GM21529 (cell line): ENCODE data around the gene AOX1.
"Not testable (repeated sequence)": the region's sequence is repeated elsewhere in the genome, so short reads cannot be mapped to it uniquely, and the experiment has no call there.

Experiments used
- ATAC-seq: cut with Tn5 transposase; IDR thresholded peaks from one replicate; pipeline ENCODE4 v1.9.1; 2021; ENCODE audit not compliant: unreplicated experiment

AOX1 gene

GRCh38 chr2:200664770-200665494 is 79.1 kb downstream of the AOX1 start:
- no peak for ATAC-seq

DNA sequence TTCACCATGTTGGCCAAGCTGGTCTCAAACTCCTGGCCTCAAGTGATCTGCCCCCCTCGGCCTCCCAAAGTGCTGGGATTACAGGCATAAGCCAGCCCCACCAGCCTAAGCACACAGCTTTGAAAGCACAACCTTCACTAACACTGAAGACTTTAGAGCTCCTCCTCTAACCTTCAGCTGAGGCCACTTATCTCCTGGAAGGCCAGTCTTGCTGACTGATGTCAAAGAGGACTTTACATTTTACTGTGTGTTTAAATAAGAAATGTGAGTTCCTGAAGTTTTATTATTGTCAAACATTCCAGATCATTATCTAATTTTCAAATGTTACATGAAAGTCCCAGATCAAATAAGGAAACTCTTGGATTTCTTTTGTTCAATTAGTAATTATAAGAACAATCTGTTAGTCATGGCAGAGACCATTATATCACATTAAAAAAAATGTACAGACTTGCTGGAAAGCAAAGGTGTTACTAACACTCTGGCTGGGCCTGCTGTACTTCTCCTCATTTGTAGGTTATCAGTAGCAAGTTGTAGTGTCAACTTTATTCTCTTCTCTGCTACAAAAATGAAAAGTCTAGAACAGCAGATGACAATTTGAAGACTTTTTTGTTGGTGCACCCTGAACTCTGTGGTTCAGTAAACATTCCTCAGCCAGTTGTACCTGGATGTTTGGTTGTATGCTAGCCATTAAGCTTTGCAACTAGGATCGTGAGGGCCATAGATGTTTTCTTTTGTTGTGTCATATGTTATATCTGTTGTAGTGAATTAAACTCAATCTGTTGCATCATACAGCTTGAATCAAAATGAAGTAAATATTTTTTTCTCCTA is 80.0 kb downstream of the AOX1 start:
- no peak for ATAC-seq

GRCh38 chr2:200667413-200667812 is 81.6 kb downstream of the AOX1 start:
- no peak for ATAC-seq

DNA sequence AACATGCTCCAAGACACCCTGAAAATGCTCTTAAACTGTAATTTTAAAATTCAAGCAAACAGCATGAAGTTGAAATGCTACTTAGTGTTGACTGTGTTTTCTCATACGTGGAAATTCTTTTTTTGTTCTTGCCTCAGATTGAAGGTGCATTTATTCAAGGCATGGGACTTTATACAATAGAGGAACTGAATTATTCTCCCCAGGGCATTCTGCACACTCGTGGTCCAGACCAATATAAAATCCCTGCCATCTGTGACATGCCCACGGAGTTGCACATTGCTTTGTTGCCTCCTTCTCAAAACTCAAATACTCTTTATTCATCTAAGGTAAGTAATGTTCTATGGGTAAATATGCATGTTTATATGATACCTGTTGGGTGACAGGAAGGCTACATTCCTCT is 82.7 kb downstream of the AOX1 start:
- ATAC-seq, result no peak

DNA sequence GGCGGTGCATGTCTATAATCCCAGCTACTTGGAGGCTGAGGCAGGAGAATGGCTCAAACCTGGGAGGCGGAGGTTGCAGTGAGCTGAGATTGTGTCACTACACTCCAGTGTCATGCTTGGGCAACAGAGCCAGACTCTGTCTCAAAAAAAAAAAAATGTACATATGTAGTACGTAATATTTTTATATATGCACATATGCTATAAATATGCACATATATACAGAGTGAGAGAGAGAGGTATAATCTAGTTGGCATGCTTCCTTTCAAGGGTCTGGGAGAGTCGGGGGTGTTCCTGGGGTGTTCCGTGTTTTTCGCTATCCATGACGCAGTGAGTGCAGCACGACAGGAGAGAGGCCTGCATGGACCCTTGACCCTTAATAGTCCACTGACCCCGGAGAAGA is 83.5 kb downstream of the AOX1 start:
- no peak for ATAC-seq

- no peak for ATAC-seq
Measured at GRCh38 chr2:200670313-200670712, 84.5 kb downstream of the AOX1 start.

DNA sequence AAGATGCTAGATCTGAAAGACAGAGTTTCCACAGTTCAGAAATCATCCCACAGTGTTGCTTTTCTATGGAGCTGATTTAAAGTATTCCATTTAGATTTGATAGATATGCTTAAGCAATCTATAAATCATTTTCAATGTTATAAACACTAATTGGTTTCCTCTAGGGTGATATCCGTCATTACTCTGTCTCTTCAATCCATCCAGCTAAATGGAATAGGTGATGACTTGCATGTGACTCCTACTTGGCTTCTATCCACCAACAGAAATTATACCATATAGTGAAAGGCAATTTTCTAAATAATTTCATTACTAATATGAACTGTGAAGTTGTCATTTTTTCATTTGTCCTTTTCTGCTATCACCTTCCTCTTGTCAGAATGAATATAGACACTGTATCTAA is 84.9 kb downstream of the AOX1 start:
- no peak for ATAC-seq

DNA sequence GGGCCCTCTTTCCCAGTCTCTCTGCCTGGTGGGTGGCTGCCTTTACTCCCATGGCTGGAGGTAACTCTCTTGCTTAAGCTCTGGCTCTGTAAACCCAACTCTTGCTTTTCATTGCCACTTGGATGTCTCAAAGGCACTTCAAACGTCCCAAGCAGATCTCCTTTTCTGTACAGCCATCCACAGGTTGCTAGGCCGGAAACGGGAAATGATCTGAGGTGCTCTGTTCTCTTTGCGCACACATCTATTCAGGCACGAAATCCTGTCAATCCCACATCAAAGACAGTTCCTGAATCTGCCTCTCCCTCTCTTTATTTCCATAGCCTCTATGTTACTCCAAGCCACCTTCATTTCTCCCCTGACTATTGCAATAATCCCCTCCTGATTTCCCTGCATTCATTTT is 87.4 kb downstream of the AOX1 start:
- ATAC-seq, result no peak

DNA sequence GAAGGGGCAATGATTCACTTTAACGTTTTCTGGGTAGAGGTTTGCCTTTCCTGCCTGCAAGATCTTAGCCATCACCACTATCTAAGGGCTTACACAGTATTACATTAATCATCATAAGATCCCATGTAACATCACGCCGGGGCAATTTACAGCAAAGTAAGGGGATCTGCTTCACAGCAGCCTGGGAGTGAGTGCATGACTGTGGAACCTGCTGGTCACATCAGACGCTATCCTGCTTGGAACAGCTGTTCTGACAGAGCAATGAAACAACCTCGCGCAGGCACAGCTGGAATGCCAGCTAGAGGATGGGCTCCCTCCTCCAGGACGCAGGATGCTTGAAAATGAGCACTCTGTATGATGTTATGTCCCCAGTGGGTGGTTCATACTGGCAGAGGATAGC is 89.0 kb downstream of the AOX1 start:
- no peak for ATAC-seq

DNA sequence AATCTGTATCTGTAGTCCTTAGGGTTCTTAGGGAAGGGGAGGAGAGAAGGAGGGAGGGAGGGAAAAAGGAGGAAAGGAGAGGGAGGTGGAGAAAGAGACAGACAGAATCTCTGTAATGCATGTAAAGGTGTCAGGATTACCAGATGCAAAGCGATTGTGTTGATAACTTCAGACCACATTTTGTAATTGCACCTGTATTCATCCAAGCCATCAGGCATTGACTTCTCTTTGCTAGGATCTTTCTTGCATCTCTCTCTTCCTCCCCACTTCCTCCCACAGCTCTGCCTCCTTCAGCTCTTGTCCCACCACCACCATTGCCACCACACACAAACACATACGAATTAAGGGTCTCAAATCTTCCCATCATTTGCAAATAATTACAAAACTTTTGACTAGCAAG is 91.4 kb downstream of the AOX1 start:
- ATAC-seq, result no peak

GRCh38 chr2:200677721-200678532 is 92.1 kb downstream of the AOX1 start:
- no peak for ATAC-seq

- ATAC-seq, result no peak
Measured at GRCh38 chr2:200679127-200679526, 93.3 kb downstream of the AOX1 start.

GRCh38 chr2:200679535-200679934 is 93.7 kb downstream of the AOX1 start:
- ATAC-seq, result no peak

DNA sequence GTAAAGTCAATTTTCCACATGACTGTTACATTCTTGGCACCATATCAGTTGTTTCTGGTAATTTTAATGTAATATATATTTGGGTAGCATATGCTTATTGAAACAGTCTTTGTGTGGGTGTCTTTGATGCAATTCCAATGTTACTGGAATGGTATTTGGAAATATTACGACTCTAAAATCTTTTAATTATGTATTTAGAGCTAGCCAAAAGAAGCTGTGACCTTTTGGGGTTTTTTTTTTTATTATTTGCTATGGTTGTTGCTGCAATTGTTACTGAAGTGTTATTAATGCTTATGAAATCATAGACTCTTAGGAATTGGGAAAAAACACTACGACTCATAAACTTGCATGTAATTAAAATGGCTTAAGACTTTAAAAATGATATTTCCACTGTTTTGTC is 95.9 kb downstream of the AOX1 start:
- no peak for ATAC-seq

GRCh38 chr2:200682407-200682806 is 96.6 kb downstream of the AOX1 start:
- not testable (repeated sequence) for ATAC-seq

- ATAC-seq, result no peak
Measured at GRCh38 chr2:200687922-200688920, 102.4 kb downstream of the AOX1 start.

DNA sequence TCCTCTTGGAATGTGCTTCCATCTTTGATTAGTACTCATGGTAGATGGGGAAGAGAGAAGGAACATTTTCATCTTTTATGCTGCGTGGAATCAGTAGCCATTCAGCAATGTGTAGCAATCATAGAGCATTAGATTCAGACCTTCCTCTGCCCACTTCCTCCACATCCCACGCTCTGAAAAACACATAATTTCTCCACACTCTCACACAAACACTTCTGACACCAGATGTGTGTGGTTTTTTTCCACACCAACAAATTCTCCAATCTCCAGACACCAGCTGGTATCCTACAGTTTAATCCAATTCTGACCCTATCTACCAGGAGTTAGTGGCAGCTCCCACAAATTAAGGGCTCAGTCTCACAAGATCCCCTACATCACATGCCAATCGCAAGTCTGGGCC is 103.3 kb downstream of the AOX1 start:
- ATAC-seq, result no peak

GRCh38 chr2:200693836-200694470 is 108.1 kb downstream of the AOX1 start:
- no peak for ATAC-seq

GRCh38 chr2:200695191-200695590 is 109.4 kb downstream of the AOX1 start:
- no peak for ATAC-seq

GRCh38 chr2:200695601-200696000 is 109.8 kb downstream of the AOX1 start:
- ATAC-seq, result no peak
